ENCODE results near the gene SLC44A5. TPM values are rescaled to one million over a fixed set of nuclear protein-coding genes. Genes with fewer than 3 reads are reported as not detected.

Gene SLC44A5
- total RNA-seq, 2 donors from 2014 or later, result 1.1 TPM; not detected in 1

GRCh38 chr1:75579046-75579445, 31.9 kb downstream of the SLC44A5 start:
- no peak overlapping the region for H3K4me3 Mint-ChIP-seq
- no peaks in the 10 kb centered on the region for H3K9me3 ChIP-seq (ENCODE audit: control insufficient read depth, low read length, poor library complexity, severe bottlenecking)
- no peak for DNase-seq
- no peak for ATAC-seq
- no peaks in the 10 kb centered on the region for H3K27me3 Mint-ChIP-seq
- no peaks in the 10 kb centered on the region for H3K4me1 Mint-ChIP-seq
- H3K36me3 Mint-ChIP-seq (ENCODE audit: low read depth), result no peaks in the 10 kb centered on the region
- no peak overlapping the region for H3K27ac Mint-ChIP-seq

- Mint-ChIP-seq H3K4me3 (no peak overlapping the region), H3K36me3 (ENCODE audit: low read depth) (no peaks in the 10 kb centered on the region), H3K4me1 (no peaks in the 10 kb centered on the region), H3K27ac (no peak overlapping the region), H3K27me3 (no peaks in the 10 kb centered on the region)
- DNase-seq (no peak), ATAC-seq (no peak)
- no peaks in the 10 kb centered on the region for H3K9me3 ChIP-seq (ENCODE audit: control insufficient read depth, low read length, poor library complexity, severe bottlenecking)
Observed at GRCh38 chr1:75575837-75576236, 35.1 kb downstream of the SLC44A5 start.

GRCh38 chr1:75567191-75567590, 43.7 kb downstream of the SLC44A5 start:
- Mint-ChIP-seq H3K4me1 (no peaks in the 10 kb centered on the region), H3K36me3 (ENCODE audit: low read depth) (no peaks in the 10 kb centered on the region), H3K27me3 (peaks cover 18% of the 10 kb centered on the region), H3K27ac (no peak overlapping the region), H3K4me3 (no peak overlapping the region)
- no peaks in the 10 kb centered on the region for H3K9me3 ChIP-seq (ENCODE audit: control insufficient read depth, low read length, poor library complexity, severe bottlenecking)
- no peak for ATAC-seq
- no peak for DNase-seq

GRCh38 chr1:75559800-75560199, 51.1 kb downstream of the SLC44A5 start:
- H3K4me3 Mint-ChIP-seq, result no peak overlapping the region
- ATAC-seq, result no peak
- H3K27me3 Mint-ChIP-seq, result peaks cover 6% of the 10 kb centered on the region
- H3K36me3 Mint-ChIP-seq (ENCODE audit: low read depth), result no peaks in the 10 kb centered on the region
- H3K27ac Mint-ChIP-seq, result no peak overlapping the region
- H3K9me3 ChIP-seq (ENCODE audit: control insufficient read depth, low read length, poor library complexity, severe bottlenecking), result no peaks in the 10 kb centered on the region
- no peaks in the 10 kb centered on the region for H3K4me1 Mint-ChIP-seq
- DNase-seq, result no peak

GRCh38 chr1:75559136-75559535, 51.8 kb downstream of the SLC44A5 start:
- no peaks in the 10 kb centered on the region for H3K36me3 Mint-ChIP-seq (ENCODE audit: low read depth)
- ATAC-seq (no peak), DNase-seq (no peak)
- H3K4me3 Mint-ChIP-seq, result no peak overlapping the region
- H3K27me3 Mint-ChIP-seq, result peaks cover 6% of the 10 kb centered on the region
- H3K27ac Mint-ChIP-seq, result no peak overlapping the region
- no peaks in the 10 kb centered on the region for H3K9me3 ChIP-seq (ENCODE audit: control insufficient read depth, low read length, poor library complexity, severe bottlenecking)
- H3K4me1 Mint-ChIP-seq, result no peaks in the 10 kb centered on the region

- no peaks in the 10 kb centered on the region for H3K9me3 ChIP-seq (ENCODE audit: control insufficient read depth, low read length, poor library complexity, severe bottlenecking)
- no peaks in the 10 kb centered on the region for H3K36me3 Mint-ChIP-seq (ENCODE audit: low read depth)
- H3K4me3 Mint-ChIP-seq, result no peak overlapping the region
- DNase-seq (no peak), ATAC-seq (no peak)
- H3K4me1 Mint-ChIP-seq, result no peaks in the 10 kb centered on the region
- H3K27me3 Mint-ChIP-seq, result peaks cover 6% of the 10 kb centered on the region
- no peak overlapping the region for H3K27ac Mint-ChIP-seq
Observed at GRCh38 chr1:75554870-75555269, 56.0 kb downstream of the SLC44A5 start.

- H3K4me3 Mint-ChIP-seq, result no peak overlapping the region
- DNase-seq, result no peak
- H3K9me3 ChIP-seq (ENCODE audit: control insufficient read depth, low read length, poor library complexity, severe bottlenecking), result no peaks in the 10 kb centered on the region
- H3K36me3 Mint-ChIP-seq (ENCODE audit: low read depth), result no peaks in the 10 kb centered on the region
- no peak overlapping the region for H3K27ac Mint-ChIP-seq
- H3K27me3 Mint-ChIP-seq, result peaks cover 6% of the 10 kb centered on the region
- ATAC-seq, result no peak
- no peaks in the 10 kb centered on the region for H3K4me1 Mint-ChIP-seq
Observed at GRCh38 chr1:75554181-75554580, 56.7 kb downstream of the SLC44A5 start.

- ATAC-seq (no peak), DNase-seq (no peak)
- no peaks in the 10 kb centered on the region for H3K36me3 Mint-ChIP-seq (ENCODE audit: low read depth)
- no peak overlapping the region for H3K4me3 Mint-ChIP-seq
- H3K27me3 Mint-ChIP-seq, result no peaks in the 10 kb centered on the region
- H3K27ac Mint-ChIP-seq, result no peak overlapping the region
- H3K4me1 Mint-ChIP-seq, result no peaks in the 10 kb centered on the region
- H3K9me3 ChIP-seq (ENCODE audit: control insufficient read depth, low read length, poor library complexity, severe bottlenecking), result no peaks in the 10 kb centered on the region
Observed at GRCh38 chr1:75550559-75550958, 60.4 kb downstream of the SLC44A5 start.

GRCh38 chr1:75548721-75549480, 62.0 kb downstream of the SLC44A5 start:
- no peaks in the 10 kb centered on the region for H3K27me3 Mint-ChIP-seq
- no peak for ATAC-seq
- H3K4me3 Mint-ChIP-seq, result no peak overlapping the region
- H3K9me3 ChIP-seq (ENCODE audit: control insufficient read depth, low read length, poor library complexity, severe bottlenecking), result no peaks in the 10 kb centered on the region
- no peaks in the 10 kb centered on the region for H3K4me1 Mint-ChIP-seq
- H3K36me3 Mint-ChIP-seq (ENCODE audit: low read depth), result no peaks in the 10 kb centered on the region
- no peak for DNase-seq
- H3K27ac Mint-ChIP-seq, result no peak overlapping the region

GRCh38 chr1:75543705-75544104, 67.2 kb downstream of the SLC44A5 start:
- no peaks in the 10 kb centered on the region for H3K4me1 Mint-ChIP-seq
- no peak for DNase-seq
- ATAC-seq, result no peak
- H3K27me3 Mint-ChIP-seq, result no peaks in the 10 kb centered on the region
- H3K27ac Mint-ChIP-seq, result no peak overlapping the region
- H3K36me3 Mint-ChIP-seq (ENCODE audit: low read depth), result no peaks in the 10 kb centered on the region
- no peaks in the 10 kb centered on the region for H3K9me3 ChIP-seq (ENCODE audit: control insufficient read depth, low read length, poor library complexity, severe bottlenecking)
- no peak overlapping the region for H3K4me3 Mint-ChIP-seq

GRCh38 chr1:75542818-75543570, 67.9 kb downstream of the SLC44A5 start:
- Mint-ChIP-seq H3K27ac (no peak overlapping the region), H3K36me3 (ENCODE audit: low read depth) (no peaks in the 10 kb centered on the region), H3K4me3 (no peak overlapping the region), H3K27me3 (no peaks in the 10 kb centered on the region), H3K4me1 (no peaks in the 10 kb centered on the region)
- no peak for DNase-seq
- ATAC-seq, result no peak
- H3K9me3 ChIP-seq (ENCODE audit: control insufficient read depth, low read length, poor library complexity, severe bottlenecking), result no peaks in the 10 kb centered on the region

- no peak for DNase-seq
- no peaks in the 10 kb centered on the region for H3K27me3 Mint-ChIP-seq
- no peaks in the 10 kb centered on the region for H3K4me1 Mint-ChIP-seq
- H3K4me3 Mint-ChIP-seq, result no peak overlapping the region
- no peaks in the 10 kb centered on the region for H3K9me3 ChIP-seq (ENCODE audit: control insufficient read depth, low read length, poor library complexity, severe bottlenecking)
- no peak for ATAC-seq
- H3K36me3 Mint-ChIP-seq (ENCODE audit: low read depth), result no peaks in the 10 kb centered on the region
- H3K27ac Mint-ChIP-seq, result no peak overlapping the region
Observed at GRCh38 chr1:75539230-75540116, 71.4 kb downstream of the SLC44A5 start.

GRCh38 chr1:75533085-75533484, 77.8 kb downstream of the SLC44A5 start:
- ATAC-seq (no peak), DNase-seq (no peak)
- Mint-ChIP-seq H3K4me3 (no peak overlapping the region), H3K27ac (no peak overlapping the region), H3K4me1 (no peaks in the 10 kb centered on the region), H3K36me3 (ENCODE audit: low read depth) (no peaks in the 10 kb centered on the region), H3K27me3 (no peaks in the 10 kb centered on the region)
- no peaks in the 10 kb centered on the region for H3K9me3 ChIP-seq (ENCODE audit: control insufficient read depth, low read length, poor library complexity, severe bottlenecking)

All from T-helper 17 cell (primary cell).